Measurements from ENCODE around the gene TLR8. TPM values are rescaled to one million over a fixed set of nuclear protein-coding genes. Genes with fewer than 3 reads are reported as not detected.

Gene TLR8
- total RNA-seq, 2 donors from 2014 or later = 0.26 TPM; not detected in 1

- DNase-seq = no peak
- TF ChIP-seq POLR2A (IDR thresholded peaks at IDR 0.05) = no peak
- TF ChIP-seq, protein P1, sequence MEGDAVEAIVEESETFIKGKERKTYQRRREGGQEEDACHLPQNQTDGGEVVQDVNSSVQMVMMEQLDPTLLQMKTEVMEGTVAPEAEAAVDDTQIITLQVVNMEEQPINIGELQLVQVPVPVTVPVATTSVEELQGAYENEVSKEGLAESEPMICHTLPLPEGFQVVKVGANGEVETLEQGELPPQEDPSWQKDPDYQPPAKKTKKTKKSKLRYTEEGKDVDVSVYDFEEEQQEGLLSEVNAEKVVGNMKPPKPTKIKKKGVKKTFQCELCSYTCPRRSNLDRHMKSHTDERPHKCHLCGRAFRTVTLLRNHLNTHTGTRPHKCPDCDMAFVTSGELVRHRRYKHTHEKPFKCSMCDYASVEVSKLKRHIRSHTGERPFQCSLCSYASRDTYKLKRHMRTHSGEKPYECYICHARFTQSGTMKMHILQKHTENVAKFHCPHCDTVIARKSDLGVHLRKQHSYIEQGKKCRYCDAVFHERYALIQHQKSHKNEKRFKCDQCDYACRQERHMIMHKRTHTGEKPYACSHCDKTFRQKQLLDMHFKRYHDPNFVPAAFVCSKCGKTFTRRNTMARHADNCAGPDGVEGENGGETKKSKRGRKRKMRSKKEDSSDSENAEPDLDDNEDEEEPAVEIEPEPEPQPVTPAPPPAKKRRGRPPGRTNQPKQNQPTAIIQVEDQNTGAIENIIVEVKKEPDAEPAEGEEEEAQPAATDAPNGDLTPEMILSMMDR (IDR thresholded peaks at IDR 0.05) = no peak
- no peaks in the 10 kb centered on the region for H3K36me3 ChIP-seq (replicated peaks in 1 of 2; ENCODE audit: insufficient read depth in 1 of 2, low read depth in 2 of 2)
- H3K9me3 ChIP-seq = no peaks in the 10 kb centered on the region
- H3K4me1 ChIP-seq = peaks cover 22% of the 10 kb centered on the region
- intact Hi-C loops (cut with DNase I) = loop anchor here (10.0 kb wide), 1 partner anchor 517 kb away; no protein-coding TSS in a partner anchor
- H3K27me3 ChIP-seq = no peaks in the 10 kb centered on the region
- H3K27ac ChIP-seq = no peak overlapping the region
- no peak for ATAC-seq
- no peak overlapping the region for H3K4me3 ChIP-seq
- 76 to 87% methylated on average over 8 to 13 of the region's 15 CpGs for WGBS, 2 donors
Observed at GRCh38 chrX:12967711-12968465, 61.5 kb downstream of the TLR8 start.

DNA sequence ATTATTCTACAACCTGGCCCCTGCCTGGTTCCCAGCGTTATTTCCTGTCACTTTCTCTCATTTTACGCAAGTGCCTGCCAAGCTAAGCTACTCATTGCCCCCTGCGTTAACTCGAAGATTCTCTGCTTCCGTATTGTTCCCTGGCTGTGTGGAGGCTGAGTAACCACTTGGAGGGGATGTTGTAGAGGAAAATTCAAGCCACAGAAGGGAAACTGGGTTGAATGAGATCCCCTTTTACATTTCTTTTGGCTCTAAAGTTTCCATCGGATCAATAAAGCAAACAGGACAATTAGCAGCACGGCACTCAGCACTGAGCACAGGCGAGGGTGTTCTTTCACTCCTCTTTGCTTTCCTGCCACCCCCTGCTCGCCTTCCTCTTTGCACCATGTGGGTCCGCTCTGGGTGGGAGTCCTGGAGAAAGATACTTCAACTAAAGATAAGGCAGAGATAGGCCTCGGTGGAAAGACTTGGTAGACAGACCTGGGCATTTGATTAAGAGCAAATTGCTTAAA, 64.3 kb downstream of the TLR8 start:
- Histone ChIP-seq H3K27ac (peak overlapping the region; percentile 79 to 94 (median 84)), H3K4me3 (no peak overlapping the region), H3K9me3 (no peaks in the 10 kb centered on the region), H3K36me3 (replicated peaks in 1 of 2; ENCODE audit: insufficient read depth in 1 of 2, low read depth in 2 of 2) (no peaks in the 10 kb centered on the region), H3K27me3 (no peaks in the 10 kb centered on the region), H3K4me1 (peaks cover 26% of the 10 kb centered on the region)
- DNase-seq (peak; percentile 32 to 69 (median 52)), ATAC-seq (peak; percentile 67)
- intact Hi-C loops (cut with DNase I) = no loop called here
- 0 to 1% methylated on average over 11 of the region's 11 CpGs for WGBS, 2 donors
- TF ChIP-seq, protein P1 (IDR thresholded peaks at IDR 0.05) = peak; percentile 19 to 84 (median 77)
- peak in 2 of 3 donors; percentile 27 to 36 for TF ChIP-seq POLR2A (IDR thresholded peaks at IDR 0.05)

- H3K27ac ChIP-seq = peak overlapping the region; percentile 79 to 94 (median 84)
- H3K4me1 ChIP-seq = peaks cover 26% of the 10 kb centered on the region
- peak; percentile 61 for ATAC-seq
- TF ChIP-seq, protein P1 (IDR thresholded peaks at IDR 0.05) = no peak
- peak in 2 of 3 donors; percentile 45 to 66 for TF ChIP-seq POLR2A (IDR thresholded peaks at IDR 0.05)
- no peaks in the 10 kb centered on the region for H3K36me3 ChIP-seq (replicated peaks in 1 of 2; ENCODE audit: insufficient read depth in 1 of 2, low read depth in 2 of 2)
- no peaks in the 10 kb centered on the region for H3K27me3 ChIP-seq
- WGBS, 2 donors = 10 to 12% methylated on average over 8 to 12 of the region's 12 CpGs
- intact Hi-C loops (cut with DNase I) = no loop called here
- no peaks in the 10 kb centered on the region for H3K9me3 ChIP-seq
- peak; percentile 71 to 79 (median 78) for DNase-seq
- H3K4me3 ChIP-seq = no peak overlapping the region
Observed at GRCh38 chrX:12971282-12972003, 65.0 kb downstream of the TLR8 start.

DNA sequence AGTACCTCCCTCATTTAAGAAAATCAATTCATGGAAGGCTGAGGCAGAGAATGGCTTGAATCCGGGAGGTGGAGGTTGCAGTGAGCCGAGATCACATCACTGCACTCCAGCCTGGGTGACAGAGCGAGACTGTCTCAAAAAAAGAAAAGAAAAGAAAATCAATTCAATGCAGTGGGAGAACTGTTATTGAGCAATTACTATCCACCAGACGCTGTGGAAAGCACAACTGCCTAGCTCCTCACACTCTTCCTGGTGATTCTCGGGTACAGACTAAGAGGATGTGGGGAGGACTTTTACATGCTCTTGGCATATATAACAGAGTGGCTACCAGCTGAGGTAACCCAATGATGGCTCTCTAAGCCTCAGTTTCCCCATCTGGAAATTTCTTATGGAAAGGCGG, 65.8 kb downstream of the TLR8 start:
- ATAC-seq (no peak), DNase-seq (no peak)
- H3K4me1 ChIP-seq = peaks cover 26% of the 10 kb centered on the region
- intact Hi-C loops (cut with DNase I) = no loop called here
- H3K36me3 ChIP-seq (replicated peaks in 1 of 2; ENCODE audit: insufficient read depth in 1 of 2, low read depth in 2 of 2) = no peaks in the 10 kb centered on the region
- no peak overlapping the region for H3K4me3 ChIP-seq
- H3K27ac ChIP-seq = peak overlapping the region; percentile 79 to 94 (median 84)
- TF ChIP-seq POLR2A (IDR thresholded peaks at IDR 0.05) = no peak
- TF ChIP-seq, protein P1 (IDR thresholded peaks at IDR 0.05) = no peak
- H3K27me3 ChIP-seq = no peaks in the 10 kb centered on the region
- 22 to 28% methylated on average over 6 of the region's 6 CpGs for WGBS, 2 donors
- H3K9me3 ChIP-seq = no peaks in the 10 kb centered on the region

Other genes starting within 250 kb of the TLR8 start
- 10 to 100 TPM in 1 of 2 donors, 1 to 10 TPM in 1; 6.3 to 41.8 TPM for gene PRPS2, start 115.2 kb upstream of the TLR8 start, total RNA-seq
- under 1 TPM in 1 of 2 donors, not detected in 1; 0.78 TPM for gene TLR7, start 39.5 kb upstream of the TLR8 start, total RNA-seq
- 1,000 to 10,000 TPM; 1,104 to 1,472 TPM for gene TMSB4X, start 68.5 kb downstream of the TLR8 start, total RNA-seq
- gene FAM9C, start 138.0 kb downstream of the TLR8 start, total RNA-seq = not detected

Measured in body of pancreas (tissue), 4 donors.